T-cell (primary cell): ENCODE data around the gene NT5DC3. TPM values are rescaled to one million over a fixed set of nuclear protein-coding genes. Genes with fewer than 3 reads are reported as not detected.

Experiments
- ATAC-seq, 4 experiments: fragments of 200-7000 bp in 3 of 4; fragments of 150-1000 bp in 1 of 4; cut with Tn5 transposase; replicated peaks in 1 of 4; 1 replicate in 3 of 4; 2 replicates in 1 of 4; pipeline ENCODE4 v1.10.0; 2021; ENCODE audit warnings: moderate library complexity in 3 of 4, mild to moderate bottlenecking in 2 of 4, moderate number of reproducible peaks in 1 of 4
- CTCF ChIA-PET, 2 donors: fragments of 300-600 bp; sonication (Branson Sonifier 250); formaldehyde crosslinking; loops; one replicate each; lab custom pipeline; 2022; ENCODE audit warnings: antibody characterized with exemption in 2 of 2; lab: Charles Lee
- POLR2A ChIA-PET, 2 donors: fragments of 300-600 bp; sonication (Branson Sonifier 250); formaldehyde crosslinking; loops; one replicate each; lab custom pipeline; 2022; ENCODE audit warnings: antibody characterized with exemption in 2 of 2; lab: Charles Lee
- DNase-seq, 35 experiments: peaks; one replicate each; pipeline versions ENCODE4 v3.0.0 to v3.0.0-alpha.2; 2013 to 2023
- H3K27ac ChIP-seq: one replicate; pipeline ENCODE4 v1.5.1; 2013; ENCODE audit warnings: low read length
- H3K27me3 ChIP-seq, 2 experiments: replicated peaks in 1 of 2; 1 replicate in 1 of 2; 2 replicates in 1 of 2; pipeline versions ENCODE4 v1.6.1 to v1.7.0; 2013; ENCODE audit warnings: low read length in 1 of 2, mixed read lengths in 1 of 2; ENCODE audit not compliant: control insufficient read depth in 2 of 2, insufficient read depth in 2 of 2; ENCODE audit errors: extremely low read depth in 1 of 2
- H3K36me3 ChIP-seq, 2 donors: 1 replicate in 1 of 2; 2 replicates in 1 of 2; pipeline versions ENCODE4 v1.6.1 to v1.7.0; 2013; ENCODE audit warnings: low read length in 1 of 2; ENCODE audit not compliant: control insufficient read depth in 2 of 2, insufficient read depth in 1 of 2; ENCODE audit errors: extremely low read depth in 1 of 2
- H3K4me1 ChIP-seq, 2 experiments: 1 replicate in 1 of 2; 2 replicates in 1 of 2; pipeline versions ENCODE4 v1.6.1 to v1.7.0; 2013; ENCODE audit warnings: low read length in 2 of 2, mixed read lengths in 1 of 2; ENCODE audit not compliant: insufficient read depth in 2 of 2, control insufficient read depth in 1 of 2; ENCODE audit errors: extremely low read depth in 1 of 2
- H3K4me3 ChIP-seq, 2 donors: 1 replicate in 1 of 2; 2 replicates in 1 of 2; pipeline versions ENCODE4 v1.5.1 to v1.7.0; 2013; ENCODE audit warnings: mild to moderate bottlenecking in 2 of 2, low read length in 1 of 2, moderate library complexity in 1 of 2; ENCODE audit not compliant: control insufficient read depth in 1 of 2; ENCODE audit errors: extremely low read depth in 1 of 2
- H3K9me3 ChIP-seq: 2 replicates; pipeline ENCODE4 v1.7.0; 2013
- H3K27ac Mint-ChIP-seq, 2 donors: one replicate each; pipeline ENCODE4 v1.8.0; 2020 to 2021; ENCODE audit warnings: mild to moderate bottlenecking in 2 of 2, mixed read lengths in 2 of 2
- H3K27me3 Mint-ChIP-seq, 2 donors: one replicate each; pipeline ENCODE4 v1.8.0; 2021 to 2022; ENCODE audit warnings: mixed read lengths in 2 of 2
- H3K36me3 Mint-ChIP-seq: one replicate; pipeline ENCODE4 v1.8.0; 2021; ENCODE audit warnings: mixed read lengths
- H3K4me1 Mint-ChIP-seq, 3 donors: one replicate each; pipeline ENCODE4 v1.8.0; 2020 to 2022; ENCODE audit warnings: mixed read lengths in 3 of 3, mild to moderate bottlenecking in 1 of 3
- H3K4me3 Mint-ChIP-seq, 3 donors: one replicate each; pipeline ENCODE4 v1.8.0; 2020 to 2022; ENCODE audit warnings: mild to moderate bottlenecking in 3 of 3, mixed read lengths in 3 of 3, moderate library complexity in 3 of 3
- H3K9me3 Mint-ChIP-seq, 3 donors: one replicate each; pipeline ENCODE4 v1.8.0; 2020 to 2022; ENCODE audit warnings: mixed read lengths in 3 of 3
- WGBS: methylation state at CpG from one replicate; pipeline ENCODE4 v1.1.5; 2013; ENCODE audit warnings: missing lambda C conversion rate; ENCODE audit not compliant: insufficient coverage; 5-methylcytosine and 5-hydroxymethylcytosine counted together
- total RNA-seq, 35 experiments: library from RNA in 6 of 35; stranded (reverse) in 6 of 35; fragments of 120-200 nt in 1 of 35; gene quantifications; one replicate each; pipeline versions ENCODE4 v1.2.1 to v1.2.4 and lab custom pipeline; 2013 to 2026

The NT5DC3 gene
- total RNA-seq (1 to 10 TPM; 4.2 to 7.4 (median 6.3) TPM), total RNA-seq (lab: John Stamatoyannopoulos, UW) (8.8 to 71.3 (median 15.9) reads per million in 29 experiments)
- total RNA-seq (2013) = 4.9 TPM

DNA sequence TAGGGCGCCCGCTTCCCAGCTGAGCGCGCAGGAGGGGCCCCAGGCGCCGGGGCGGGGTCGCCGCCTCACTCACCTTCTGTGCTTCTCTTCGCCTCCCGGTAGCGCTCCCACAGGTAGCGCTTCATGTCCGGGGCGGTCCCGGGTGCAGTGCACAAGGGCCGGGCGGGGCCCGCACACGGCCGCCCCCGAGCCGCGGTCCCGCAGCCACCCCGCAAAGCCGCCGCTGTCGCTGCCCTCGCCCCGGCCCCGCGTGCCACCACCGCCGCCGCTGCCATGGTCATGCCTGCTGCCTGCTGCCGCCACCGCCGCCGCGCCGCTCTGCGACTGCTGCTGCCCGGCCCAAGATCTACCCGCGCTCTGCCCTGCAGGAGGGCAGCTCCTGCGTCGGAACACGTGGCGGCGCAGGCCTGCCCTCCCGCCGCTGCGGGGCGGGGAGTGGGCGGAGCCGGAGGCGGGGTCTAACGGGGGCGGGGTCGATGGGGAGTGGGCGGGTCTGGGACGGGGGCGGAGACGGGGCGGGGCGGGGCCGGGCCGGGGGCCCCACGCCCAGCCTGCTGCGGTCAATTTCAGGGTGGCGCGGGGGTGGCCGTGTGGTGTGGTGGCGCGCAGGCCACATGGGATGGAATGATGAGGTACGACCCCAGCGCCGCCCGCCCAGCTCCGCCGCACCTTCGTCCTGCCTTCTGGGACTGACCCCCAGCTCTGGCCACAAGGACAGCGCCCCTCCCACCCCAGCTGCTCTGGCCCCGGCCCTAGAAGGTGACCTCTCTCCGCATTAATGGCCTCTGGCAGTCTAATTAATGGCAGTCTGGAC lies at the start of gene NT5DC3:
Gene NT5DC3, minus strand, starts transcription at position 359 of the 814 bp plus-strand sequence. Its CDS starts 78 bp downstream, at position 281.
- H3K9me3 Mint-ChIP-seq = no peaks in the 10 kb centered on the region
- H3K27ac Mint-ChIP-seq = peak within 1 kb of the TSS; percentile 52
- Histone ChIP-seq H3K4me1 (peaks cover 5 to 17% of the 10 kb centered on the region in 2 experiments), H3K4me3 (peak within 1 kb of the TSS; percentile 53 to 75), H3K27ac (peak within 1 kb of the TSS; percentile 53), H3K9me3 (no peaks in the 10 kb centered on the region), H3K27me3 (peaks cover 0 to 2% of the 10 kb centered on the region in 2 experiments), H3K36me3 (no peaks in the 10 kb centered on the region)
- 0% methylated on average over 47 of the region's 86 CpGs for WGBS
- DNase-seq (peak; percentile 52 to 88 (median 75)), ATAC-seq (peak; percentile 90 to 93 (median 91))
- ChIA-PET POLR2A (interaction anchor here in 1 of 2 donors (0.6 kb wide), 1 partner anchor 71 kb away, joined by 3 read pairs; no protein-coding TSS in a partner anchor), CTCF (interaction anchor here in 1 of 2 donors (0.6 to 1.3 kb wide), 2 partner anchors 89 to 128 kb away, joined by 3 read pairs; partner anchors contain the start of gene HSP90B1)
- peak within 1 kb of the TSS; percentile 78 to 87 (median 86) for H3K4me3 Mint-ChIP-seq
- H3K27me3 Mint-ChIP-seq = no peaks in the 10 kb centered on the region
- peaks cover 4% of the 10 kb centered on the region for H3K36me3 Mint-ChIP-seq
- peaks cover 16 to 17% (median 17%) of the 10 kb centered on the region in 3 donors for H3K4me1 Mint-ChIP-seq

DNA sequence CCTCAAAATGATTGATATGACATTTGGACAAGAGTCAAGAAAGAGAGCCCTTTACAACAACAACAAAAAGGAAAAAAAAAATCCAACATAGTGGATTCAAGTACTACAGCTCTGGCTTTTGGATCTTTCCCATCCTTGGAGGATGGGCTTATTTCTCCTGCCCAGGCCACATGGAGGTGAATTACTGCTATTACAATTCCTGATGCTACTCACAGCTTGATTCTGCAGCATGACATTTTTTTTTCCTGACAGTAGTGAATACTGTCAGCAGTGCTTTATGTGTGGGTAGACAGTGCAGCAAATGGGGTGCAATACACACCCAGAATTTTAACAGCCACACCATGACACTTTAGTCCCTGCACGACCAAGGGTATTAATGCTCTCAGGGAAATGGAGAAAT lies 46.7 kb upstream of the NT5DC3 start:
- POLR2A ChIA-PET = interaction anchor here in 1 of 2 donors (0.6 kb wide), 1 partner anchor 38 kb away, joined by 7 read pairs; no protein-coding TSS in a partner anchor
- Mint-ChIP-seq H3K36me3 (peaks cover 3% of the 10 kb centered on the region), H3K9me3 (no peaks in the 10 kb centered on the region), H3K4me1 (peaks cover 6 to 11% (median 7%) of the 10 kb centered on the region in 3 donors), H3K4me3 (no peak overlapping the region), H3K27ac (no peak overlapping the region), H3K27me3 (no peaks in the 10 kb centered on the region)
- ATAC-seq (no peak), DNase-seq (no peak)
- H3K9me3 ChIP-seq = no peaks in the 10 kb centered on the region
- no peak overlapping the region for H3K4me3 ChIP-seq
- no peak overlapping the region for H3K27ac ChIP-seq
- H3K27me3 ChIP-seq = no peaks in the 10 kb centered on the region
- CTCF ChIA-PET = interaction anchor here (0.6 to 2.1 kb wide), 3 partner anchors 69 to 222 kb away, joined by 3 to 9 read pairs (median 6); a partner anchor contains a TSS
- H3K4me1 ChIP-seq = no peaks in the 10 kb centered on the region
- WGBS = no CpG with 5 or more reads among the region's 1 CpG
- no peaks in the 10 kb centered on the region for H3K36me3 ChIP-seq

DNA sequence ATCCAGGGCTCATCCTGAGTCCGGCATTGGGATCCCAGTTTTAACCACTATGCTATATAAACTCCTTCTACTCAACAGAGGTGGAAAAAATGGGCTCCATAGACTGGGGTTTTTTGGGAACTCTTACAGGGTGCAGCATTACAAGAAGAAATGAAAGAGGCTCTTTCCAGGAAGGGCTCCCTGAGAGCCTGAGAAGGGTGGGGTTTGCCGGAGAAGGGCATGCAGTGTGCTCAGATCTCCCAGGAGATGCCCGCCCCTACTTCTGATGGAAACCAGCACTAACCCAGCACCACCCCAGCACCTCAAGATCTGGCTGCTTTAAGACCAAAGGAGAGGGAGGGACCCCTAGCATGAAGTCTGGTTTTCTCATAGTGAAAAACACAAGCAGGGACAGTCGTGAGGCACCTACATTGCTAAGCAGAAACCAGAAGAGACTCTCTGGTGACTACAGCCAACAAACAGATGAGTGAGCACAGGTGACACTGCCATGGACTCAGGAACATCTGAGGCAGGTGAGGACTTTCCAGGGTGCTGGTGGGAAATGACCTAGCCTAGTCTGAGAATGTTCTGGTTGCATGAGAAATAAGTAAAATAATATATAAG lies 45.3 kb upstream of the NT5DC3 start:
- Histone ChIP-seq H3K27me3 (no peaks in the 10 kb centered on the region), H3K9me3 (no peaks in the 10 kb centered on the region), H3K36me3 (no peaks in the 10 kb centered on the region), H3K27ac (no peak overlapping the region), H3K4me3 (no peak overlapping the region), H3K4me1 (no peaks in the 10 kb centered on the region)
- no peaks in the 10 kb centered on the region for H3K27me3 Mint-ChIP-seq
- ATAC-seq = no peak
- DNase-seq = no peak
- 0% methylated on average over 1 of the region's 4 CpGs for WGBS
- H3K9me3 Mint-ChIP-seq = no peaks in the 10 kb centered on the region
- ChIA-PET POLR2A (interaction anchor here in 1 of 2 donors (0.7 kb wide), 1 partner anchor 26 kb away, joined by 5 read pairs; no protein-coding TSS in a partner anchor), CTCF (interaction anchor here in 1 of 2 donors (2.1 kb wide), 1 partner anchor 223 kb away, joined by 9 read pairs; no protein-coding TSS in a partner anchor)
- no peak overlapping the region for H3K27ac Mint-ChIP-seq
- peaks cover under 1% of the 10 kb centered on the region for H3K36me3 Mint-ChIP-seq
- peaks cover 6 to 11% (median 7%) of the 10 kb centered on the region in 3 donors for H3K4me1 Mint-ChIP-seq
- no peak overlapping the region for H3K4me3 Mint-ChIP-seq

DNA sequence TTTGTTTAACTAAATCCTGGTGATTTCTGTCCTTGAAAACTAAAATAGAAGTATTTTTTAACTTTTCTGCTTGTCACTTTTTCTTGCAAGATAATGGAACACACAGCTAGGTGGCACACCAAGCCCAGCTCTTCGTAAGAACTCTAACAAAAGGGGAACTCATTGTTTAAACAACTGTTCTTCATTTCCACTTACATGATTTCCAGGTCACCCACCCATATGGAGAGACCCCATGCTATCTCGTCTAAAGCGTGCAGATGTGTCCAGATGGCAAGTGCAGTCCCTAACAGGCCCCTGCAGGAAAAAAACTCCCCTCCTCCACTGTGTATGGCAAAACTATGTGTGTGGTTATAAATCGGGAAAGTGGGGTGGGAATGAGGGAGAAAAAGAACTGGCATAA lies 43.3 kb upstream of the NT5DC3 start:
- ChIA-PET POLR2A (interaction anchor here in 1 of 2 donors (0.6 kb wide), 1 partner anchor 81 kb away, joined by 3 read pairs; the partner anchor contains the start of gene TDG), CTCF (interaction anchor here (0.6 to 2.2 kb wide), 11 partner anchors 18 to 226 kb away, joined by 3 to 19 read pairs (median 4); partner anchors contain the start of gene TDG (in 1 of the 2))
- Histone ChIP-seq H3K9me3 (no peaks in the 10 kb centered on the region), H3K4me3 (no peak overlapping the region), H3K36me3 (no peaks in the 10 kb centered on the region), H3K27me3 (no peaks in the 10 kb centered on the region), H3K4me1 (peaks cover 3 to 4% of the 10 kb centered on the region in 2 experiments), H3K27ac (no peak overlapping the region)
- ATAC-seq = peak in 3 of 4 experiments; percentile 51 to 70 (median 60)
- peak; percentile 13 to 71 (median 41) for DNase-seq
- no peaks in the 10 kb centered on the region for H3K27me3 Mint-ChIP-seq
- no peaks in the 10 kb centered on the region for H3K36me3 Mint-ChIP-seq
- WGBS = no CpG with 5 or more reads among the region's 4 CpGs
- no peaks in the 10 kb centered on the region for H3K9me3 Mint-ChIP-seq
- peak overlapping the region in 1 of 2 donors; percentile 1 for H3K27ac Mint-ChIP-seq
- H3K4me1 Mint-ChIP-seq = peaks cover 7 to 18% (median 18%) of the 10 kb centered on the region in 3 donors
- no peak overlapping the region for H3K4me3 Mint-ChIP-seq

DNA sequence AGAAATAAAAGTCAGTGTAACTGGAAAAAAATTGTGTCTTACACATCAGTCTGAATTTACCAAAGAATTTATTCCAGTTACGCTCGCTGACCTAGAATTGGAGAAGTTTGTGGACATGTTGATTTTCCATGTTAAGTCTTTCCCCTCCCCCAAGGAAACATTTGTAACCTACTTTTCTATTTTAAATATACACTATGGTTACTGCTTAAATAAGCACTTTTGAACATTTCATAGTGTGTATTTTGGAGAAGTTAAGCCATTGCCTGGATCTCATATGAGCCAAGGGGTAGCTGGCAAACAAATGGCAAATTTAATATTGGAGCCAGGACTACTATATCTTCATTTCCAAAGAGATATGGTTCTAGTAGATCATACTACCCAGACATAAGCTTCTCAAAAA lies 42.9 kb upstream of the NT5DC3 start:
- peaks cover 3 to 4% of the 10 kb centered on the region in 2 experiments for H3K4me1 ChIP-seq
- Mint-ChIP-seq H3K4me3 (no peak overlapping the region), H3K27me3 (no peaks in the 10 kb centered on the region), H3K9me3 (no peaks in the 10 kb centered on the region), H3K27ac (no peak overlapping the region), H3K4me1 (peaks cover 10 to 20% (median 19%) of the 10 kb centered on the region in 3 donors), H3K36me3 (no peaks in the 10 kb centered on the region)
- no peaks in the 10 kb centered on the region for H3K36me3 ChIP-seq
- no CpG with 5 or more reads among the region's 2 CpGs for WGBS
- no peak overlapping the region for H3K27ac ChIP-seq
- no peak for DNase-seq
- CTCF ChIA-PET = interaction anchor here (0.6 to 2.2 kb wide), 11 partner anchors 18 to 227 kb away, joined by 3 to 19 read pairs (median 4); partner anchors contain the start of gene TDG (in 1 of the 2)
- no peaks in the 10 kb centered on the region for H3K9me3 ChIP-seq
- no peak for ATAC-seq
- no peak overlapping the region for H3K4me3 ChIP-seq
- POLR2A ChIA-PET = interaction anchor here in 1 of 2 donors (0.6 to 1.1 kb wide), 2 partner anchors 81 to 227 kb away, joined by 3 read pairs; partner anchors contain the start of gene TDG
- no peaks in the 10 kb centered on the region for H3K27me3 ChIP-seq
